HepG2 (cell line): Measurements from ENCODE around the gene CEP63. TPM values are rescaled to one million over a fixed set of nuclear protein-coding genes. Genes with fewer than 3 reads are reported as not detected.

Source experiments
- KAT2B ChIP-seq: fragments of 150-350 bp; IDR thresholded peaks from 2 replicates; pipeline ENCODE4 v1.6.1; 2014; ENCODE audit warnings: low read depth, low read length, borderline replicate concordance
- KIAA2018 ChIP-seq: sonication (generic); formaldehyde crosslinking; IDR thresholded peaks from 2 replicates; pipeline ENCODE4 v1.5.0; 2020; ENCODE audit warnings: mild to moderate bottlenecking, missing genetic modification reagents, borderline replicate concordance
- PRDM4 ChIP-seq: sonication (generic); formaldehyde crosslinking; IDR thresholded peaks from 2 replicates; pipeline ENCODE4 v1.9.0; 2021; ENCODE audit warnings: missing genetic modification reagents, borderline replicate concordance
- SNRNP70 ChIP-seq: fragments of 200-400 bp; formaldehyde crosslinking; IDR thresholded peaks from 2 replicates; pipeline ENCODE4 v1.6.1; 2017; ENCODE audit warnings: mild to moderate bottlenecking, low read depth, low read length, moderate library complexity
- ZBED4 ChIP-seq: sonication (generic); formaldehyde crosslinking; IDR thresholded peaks from 2 replicates; pipeline ENCODE4 v1.4.0; 2020; ENCODE audit warnings: missing genetic modification reagents, borderline replicate concordance
- ZKSCAN8 ChIP-seq: IDR thresholded peaks from 2 replicates; pipeline ENCODE4 v1.6.1; 2016; ENCODE audit warnings: borderline replicate concordance, missing genetic modification reagents, missing compliant biosample characterization
- ZSCAN30 ChIP-seq: sonication (generic); formaldehyde crosslinking; IDR thresholded peaks from 2 replicates; pipeline ENCODE4 v1.5.0; 2020; ENCODE audit warnings: mild to moderate bottlenecking, missing genetic modification reagents
- polyA plus RNA-seq, 8 experiments: library from polyadenylated mRNA; depleted of rRNA in 3 of 8; stranded (reverse) in 7 of 8; unstranded in 1 of 8; fragments of >200 nt; fragmentation: Illumina TruSeq in 4 of 8; extraction: Trizol in 4 of 8; gene quantifications; 2 replicates each; pipeline versions ENCODE4 v1.2.1 to v1.2.3, GENCODE V29; 2011 to 2016; ENCODE audit warnings: low read depth in 4 of 8, missing spikeins in 1 of 8, mixed read lengths in 1 of 8; ENCODE audit not compliant: insufficient read depth in 1 of 8
- total RNA-seq, 5 experiments: library from RNA; depleted of rRNA; stranded (reverse); fragments of >200 nt; fragmentation: Illumina TruSeq; extraction: Trizol; gene quantifications; 2 replicates each; pipeline ENCODE4 v1.2.3, GENCODE V29; 2016; ENCODE audit warnings: low read depth in 1 of 5

CEP63 gene
- total and polyA plus RNA-seq, 2 of the 13 experiments (the other 11 are each of a cell fraction or from before 2014, with no cell fraction given), result 7.2 to 18.4 TPM

- TF ChIP-seq KIAA2018 (CRISPR knock-in tag) (no peak), PRDM4 (no peak), ZBED4 (CRISPR knock-in tag) (no peak), ZSCAN30 (CRISPR knock-in tag) (no peak), ZKSCAN8 (CRISPR knock-in tag) (no peak), SNRNP70 (no peak), KAT2B (no peak)
Measured at GRCh38 chr3:134590766-134591165, 104.9 kb downstream of the CEP63 start (continued).
